ENCODE results near the gene TLE2. TPM values are rescaled to one million over a fixed set of nuclear protein-coding genes. Genes with fewer than 3 reads are reported as not detected.

Gene TLE2
- total and polyA plus RNA-seq, 2 donors (not counting 3 experiments of a cell fraction or from before 2014, with no cell fraction given), result 32.0 to 38.8 TPM

DNA sequence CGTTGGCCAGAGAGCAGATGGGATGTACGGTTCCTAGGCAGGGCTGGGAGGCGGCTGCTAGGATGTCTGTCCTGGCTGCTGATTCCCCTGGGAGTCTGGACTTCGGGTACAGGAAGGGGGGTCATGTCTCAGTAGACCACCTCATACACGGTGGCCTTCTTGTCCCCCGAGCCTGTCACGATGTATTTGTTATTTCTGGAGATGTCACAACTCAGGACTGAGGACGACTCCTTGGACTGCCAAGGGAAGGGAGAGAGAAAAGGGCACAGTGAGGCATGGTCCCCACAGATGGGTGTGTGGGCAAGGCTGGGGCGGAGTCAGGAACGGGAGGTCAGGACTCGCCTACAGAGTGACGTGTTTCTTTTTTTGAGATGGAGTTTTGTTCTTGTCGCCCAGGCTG is 31.4 kb downstream of the TLE2 start:
- no peak overlapping the region for H3K4me3 ChIP-seq (replicated peaks in 1 of 3; ENCODE audit: insufficient read depth in 1 of 3, low read depth in 1 of 3, low read length in 3 of 3)
- intact Hi-C loops (cut with micrococcal nuclease), result no loop called here
- peaks cover 0 to 13% of the 10 kb centered on the region in 2 experiments for H3K36me3 ChIP-seq (ENCODE audit: control insufficient read depth in 2 of 2, extremely low read depth in 1 of 2, insufficient read depth in 2 of 2, low read length in 2 of 2)
- no peaks in the 10 kb centered on the region for H3K4me1 ChIP-seq (ENCODE audit: control insufficient read depth, extremely low read depth, insufficient read depth, low read length)
- no peaks in the 10 kb centered on the region for H3K27me3 ChIP-seq (ENCODE audit: control insufficient read depth in 2 of 2, insufficient read depth in 2 of 2, low read length in 2 of 2)
- H4K20me1 ChIP-seq (replicated peaks; ENCODE audit: control insufficient read depth, extremely low read depth, insufficient read depth, low read length), result no peaks in the 10 kb centered on the region
- no peak for TF ChIP-seq POLR2AphosphoS5 (IDR thresholded peaks at IDR 0.05; ENCODE audit: insufficient read depth, low read depth, low read length)
- H3K9me3 ChIP-seq (replicated peaks; ENCODE audit: control insufficient read depth, insufficient read depth, low read length), result no peaks in the 10 kb centered on the region
- ChIA-PET POLR2A (no interaction called here), CTCF (no interaction called here)
- no peak overlapping the region for H3K27ac ChIP-seq (ENCODE audit: insufficient read depth, low read depth, low read length)
- dilution Hi-C loops (cut with MboI; ENCODE audit: extremely low pct_ligation_motif_present, low sequenced_read_pairs), result no loop called here
- H3K79me2 ChIP-seq (ENCODE audit: control insufficient read depth, insufficient read depth, low read length), result no peaks in the 10 kb centered on the region
- no peaks in the 10 kb centered on the region for H3K9me1 ChIP-seq (replicated peaks; ENCODE audit: control insufficient read depth, extremely low read depth, insufficient read depth, low read length)
- no TSS peak for BruUV-seq (replicated peaks)
- H3K9ac ChIP-seq (replicated peaks; ENCODE audit: extremely low read depth, insufficient read depth, low read length), result no peak overlapping the region
- DNase-seq (ENCODE audit: low read depth, low spot score) (no peak), FAIRE-seq (no peak)
- H2AFZ ChIP-seq (ENCODE audit: low read depth, low read length), result no peak overlapping the region
- no peak overlapping the region for H3K4me2 ChIP-seq (ENCODE audit: insufficient read depth, low read length)

DNA sequence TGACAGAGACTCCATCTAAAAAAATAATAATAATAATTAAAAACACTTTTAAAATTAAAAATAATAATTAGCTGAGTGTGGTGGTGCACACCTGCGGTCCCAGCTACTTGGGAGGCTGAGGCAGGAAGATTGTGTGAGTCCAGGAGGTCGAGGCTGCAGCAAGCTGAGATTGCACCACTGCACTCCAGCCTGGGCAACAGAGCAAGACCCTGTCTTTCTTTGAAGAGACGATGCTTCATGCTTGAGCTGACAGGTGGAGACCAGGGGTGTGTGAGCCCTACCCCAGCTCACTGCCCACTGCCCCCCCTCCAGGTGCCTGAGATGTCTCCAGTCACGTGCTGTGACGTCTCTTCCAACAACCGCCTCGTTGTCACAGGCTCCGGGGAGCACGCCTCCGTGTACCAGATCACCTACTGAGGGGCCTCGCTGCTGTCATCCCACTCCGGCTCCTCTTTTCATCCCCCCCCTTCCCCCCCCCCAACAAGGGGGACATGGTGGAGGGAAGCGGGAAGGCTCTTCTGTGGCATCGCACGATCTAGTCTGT is 34.4 kb downstream of the TLE2 start:
- Histone ChIP-seq H3K9me3 (replicated peaks; ENCODE audit: control insufficient read depth, insufficient read depth, low read length) (no peaks in the 10 kb centered on the region), H3K79me2 (ENCODE audit: control insufficient read depth, insufficient read depth, low read length) (no peaks in the 10 kb centered on the region), H3K27me3 (ENCODE audit: control insufficient read depth in 2 of 2, insufficient read depth in 2 of 2, low read length in 2 of 2) (no peaks in the 10 kb centered on the region), H2AFZ (ENCODE audit: low read depth, low read length) (no peak overlapping the region), H4K20me1 (replicated peaks; ENCODE audit: control insufficient read depth, extremely low read depth, insufficient read depth, low read length) (no peaks in the 10 kb centered on the region), H3K4me1 (ENCODE audit: control insufficient read depth, extremely low read depth, insufficient read depth, low read length) (no peaks in the 10 kb centered on the region), H3K36me3 (ENCODE audit: control insufficient read depth in 2 of 2, extremely low read depth in 1 of 2, insufficient read depth in 2 of 2, low read length in 2 of 2) (peaks cover 0 to 13% of the 10 kb centered on the region in 2 experiments), H3K27ac (ENCODE audit: insufficient read depth, low read depth, low read length) (no peak overlapping the region), H3K4me2 (ENCODE audit: insufficient read depth, low read length) (no peak overlapping the region), H3K4me3 (replicated peaks in 1 of 3; ENCODE audit: insufficient read depth in 1 of 3, low read depth in 1 of 3, low read length in 3 of 3) (no peak overlapping the region), H3K9ac (replicated peaks; ENCODE audit: extremely low read depth, insufficient read depth, low read length) (no peak overlapping the region), H3K9me1 (replicated peaks; ENCODE audit: control insufficient read depth, extremely low read depth, insufficient read depth, low read length) (no peaks in the 10 kb centered on the region)
- dilution Hi-C loops (cut with MboI; ENCODE audit: extremely low pct_ligation_motif_present, low sequenced_read_pairs), result no loop called here
- BruUV-seq (replicated peaks), result no TSS peak
- ChIA-PET POLR2A (no interaction called here), CTCF (no interaction called here)
- DNase-seq (ENCODE audit: low read depth, low spot score) (no peak), FAIRE-seq (no peak)
- TF ChIP-seq MYC (IDR thresholded peaks at IDR 0.05; ENCODE audit: low read depth, low read length), result no peak
- TF ChIP-seq POLR2AphosphoS5 (IDR thresholded peaks at IDR 0.05; ENCODE audit: insufficient read depth, low read depth, low read length), result no peak
- TF ChIP-seq EZH2 (IDR thresholded peaks at IDR 0.05; ENCODE audit: borderline replicate concordance, low read depth, low read length, severe bottlenecking), result no peak
- TF ChIP-seq FOS (IDR thresholded peaks at IDR 0.05; ENCODE audit: borderline replicate concordance, insufficient read depth, low read length), result no peak
- TF ChIP-seq, protein P1, sequence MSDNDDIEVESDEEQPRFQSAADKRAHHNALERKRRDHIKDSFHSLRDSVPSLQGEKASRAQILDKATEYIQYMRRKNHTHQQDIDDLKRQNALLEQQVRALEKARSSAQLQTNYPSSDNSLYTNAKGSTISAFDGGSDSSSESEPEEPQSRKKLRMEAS (IDR thresholded peaks at IDR 0.05; ENCODE audit: insufficient read depth, insufficient read length), result no peak
- intact Hi-C loops (cut with micrococcal nuclease), result no loop called here

Measured in endothelial cell of umbilical vein (primary cell).